ENCODE results near the gene BSPH1. TPM values are rescaled to one million over a fixed set of nuclear protein-coding genes. Genes with fewer than 3 reads are reported as not detected.

BSPH1 gene
- total and polyA plus RNA-seq, 2 of the 13 experiments (the other 11 are each of a cell fraction or from before 2014, with no cell fraction given) = not detected

- POLR2A ChIA-PET = no interaction called here
- no peak for DNase-seq (ENCODE audit: low spot score)
- Histone ChIP-seq H3K79me2 (ENCODE audit: insufficient read depth, low read length) (no peaks in the 10 kb centered on the region), H3K36me3 (replicated peaks in 1 of 2; ENCODE audit: control insufficient read depth in 1 of 2, insufficient read depth in 2 of 2, low read length in 2 of 2) (no peaks in the 10 kb centered on the region), H2AFZ (ENCODE audit: low read length) (no peak overlapping the region), H4K20me1 (ENCODE audit: insufficient read depth, low read length) (no peaks in the 10 kb centered on the region), H3K4me2 (ENCODE audit: low read depth, low read length) (no peak overlapping the region), H3K27ac (ENCODE audit: extremely low read length, insufficient read depth, low read length) (no peak overlapping the region), H3K9ac (ENCODE audit: insufficient read depth, low read depth, low read length) (no peak overlapping the region), H3K27me3 (ENCODE audit: control insufficient read depth in 1 of 2, insufficient read depth in 2 of 2, low read length in 2 of 2) (peaks cover 0 to 31% of the 10 kb centered on the region in 2 experiments), H3K4me3 (replicated peaks in 1 of 3; ENCODE audit: insufficient read depth in 1 of 3, low read depth in 2 of 3, low read length in 3 of 3) (no peak overlapping the region), H3K4me1 (ENCODE audit: insufficient read depth, low read length) (no peaks in the 10 kb centered on the region), H3K9me3 (ENCODE audit: low read length) (peaks cover 8% of the 10 kb centered on the region)
- CTCF ChIA-PET (ENCODE audit: low intra/inter-chr PET ratio, low total read pairs) = no interaction called here
- in situ Hi-C loops (cut with HindIII; ENCODE audit: extremely low pct_ligation_motif_present, low pct_unique_long_range_greater_than_20kb) = no loop called here
- 49% methylated on average over 5 of the region's 5 CpGs for WGBS (ENCODE audit: low lambda C conversion rate)
- intact Hi-C loops (cut with micrococcal nuclease; ENCODE audit: unreplicated experiment) = no loop called here
- ATAC-seq = no peak
- no peak for TF ChIP-seq TRIM22 (IDR thresholded peaks at IDR 0.05)
- TF ChIP-seq MAFF (IDR thresholded peaks at IDR 0.05; ENCODE audit: low read depth, low read length) = peak; percentile 73
- TF ChIP-seq MAFK (conservative IDR thresholded peaks at IDR 0.05 in 1 of 2, IDR thresholded peaks at IDR 0.05 in 1 of 2; ENCODE audit: low read length in 2 of 2) = peak; percentile 72 to 83
- no peak for TF ChIP-seq ZBED4 (CRISPR knock-in tag; IDR thresholded peaks at IDR 0.05; ENCODE audit: borderline replicate concordance)
- TF ChIP-seq MXD4 (CRISPR knock-in tag; IDR thresholded peaks at IDR 0.05) = no peak
- no peak for TF ChIP-seq RFX1 (IDR thresholded peaks at IDR 0.05)
- TF ChIP-seq JUNB (CRISPR knock-in tag; IDR thresholded peaks at IDR 0.05; ENCODE audit: borderline replicate concordance) = no peak
- no TSS peak for BruUV-seq (replicated peaks)
- FAIRE-seq = no peak
These were observed 41.6 kb upstream of the BSPH1 start for GRCh38 chr19:48033604-48034003.
